GM12878 (cell line): ENCODE measurements around the gene EXOC4. TPM values are rescaled to one million over a fixed set of nuclear protein-coding genes. Genes with fewer than 3 reads are reported as not detected.

Source experiments
- ATF3 ChIP-seq: IDR thresholded peaks from 2 replicates; pipeline ENCODE4 v1.6.1; 2011; ENCODE audit warnings: low read depth, mild to moderate bottlenecking, low read length, moderate library complexity, borderline replicate concordance; ENCODE audit errors: extremely low read depth
- EGR1 ChIP-seq, 2 experiments: IDR thresholded peaks; 1 replicate in 1 of 2; 2 replicates in 1 of 2; pipeline ENCODE4 v1.6.1; 2011 to 2012; ENCODE audit warnings: low read depth in 2 of 2, low read length in 2 of 2, borderline replicate concordance in 1 of 2, mild to moderate bottlenecking in 1 of 2, moderate library complexity in 1 of 2
- EZH2 ChIP-seq: IDR thresholded peaks from 2 replicates; pipeline ENCODE4 v1.6.1; 2012; ENCODE audit warnings: low read depth, mild to moderate bottlenecking, control low read depth, inconsistent platforms, low read length, borderline replicate concordance; ENCODE audit not compliant: control insufficient read depth
- NR2C2 ChIP-seq: IDR thresholded peaks from 2 replicates; pipeline ENCODE4 v1.6.1; 2011; ENCODE audit warnings: borderline replicate concordance, low read depth; ENCODE audit not compliant: control insufficient read depth, insufficient read length
- RELA ChIP-seq: fragments of 450-650 bp; IDR thresholded peaks from 2 replicates; pipeline ENCODE4 v1.8.0; 2014; ENCODE audit warnings: borderline replicate concordance; ENCODE audit not compliant: partially characterized antibody
- RFX5 ChIP-seq: IDR thresholded peaks from 2 replicates; pipeline ENCODE4 v1.6.1; 2011; ENCODE audit warnings: low read depth, low read length, improper control_type of control experiment
- SREBF2 ChIP-seq: IDR thresholded peaks from 2 replicates; pipeline ENCODE4 v1.6.1; 2012; ENCODE audit warnings: mild to moderate bottlenecking, low read length
- TCF7 ChIP-seq: IDR thresholded peaks from 2 replicates; pipeline ENCODE4 v1.6.1; 2014; ENCODE audit warnings: antibody characterized with exemption, borderline replicate concordance
- ZNF217 ChIP-seq: fragments of 450-650 bp; IDR thresholded peaks from 2 replicates; pipeline ENCODE4 v1.6.1; 2017; ENCODE audit warnings: antibody characterized with exemption, mild to moderate bottlenecking
- polyA plus RNA-seq, 11 experiments: library from polyadenylated mRNA; depleted of rRNA in 4 of 11; unstranded in 6 of 11; stranded (reverse) in 5 of 11; fragments of >200 nt; fragmentation: Nextera tagmentation in 4 of 11; fragmentation: Illumina TruSeq in 1 of 11; extraction: Ambion mirVana in 4 of 11; extraction: Trizol in 1 of 11; gene quantifications; 1 replicate in 1 of 11; 2 replicates in 10 of 11; pipeline versions ENCODE4 v1.2.1 to v1.2.3, GENCODE V29; 2011 to 2016; ENCODE audit warnings: inconsistent platforms in 2 of 11, missing spikeins in 2 of 11, low read depth in 1 of 11
- total RNA-seq, 4 experiments: library from RNA; depleted of rRNA in 3 of 4; stranded (reverse); fragments of >200 nt in 3 of 4; fragmentation: Illumina TruSeq in 1 of 4; extraction: Trizol in 1 of 4; gene quantifications; 2 replicates each; pipeline versions ENCODE4 v1.2.1 to v1.2.3, GENCODE V29; 2013 to 2021
- TF ChIP-seq, protein P1 (sequence below): fragments of 450-650 bp; IDR thresholded peaks from 2 replicates; pipeline ENCODE4 v1.6.1; 2017; ENCODE audit warnings: mild to moderate bottlenecking, low read depth, inconsistent platforms; ENCODE audit not compliant: poor library complexity, severe bottlenecking
- TF ChIP-seq, protein P2 (sequence below): fragments of 450-650 bp; IDR thresholded peaks from 2 replicates; pipeline ENCODE4 v1.6.1; 2018; ENCODE audit warnings: mild to moderate bottlenecking, low read depth, moderate library complexity; ENCODE audit not compliant: partially characterized antibody

The EXOC4 gene
- total and polyA plus RNA-seq, 10 of the 15 experiments (the other 5 are each of a cell fraction or from before 2014, with no cell fraction given) = 13.2 to 44.5 (median 29.6) TPM

DNA sequence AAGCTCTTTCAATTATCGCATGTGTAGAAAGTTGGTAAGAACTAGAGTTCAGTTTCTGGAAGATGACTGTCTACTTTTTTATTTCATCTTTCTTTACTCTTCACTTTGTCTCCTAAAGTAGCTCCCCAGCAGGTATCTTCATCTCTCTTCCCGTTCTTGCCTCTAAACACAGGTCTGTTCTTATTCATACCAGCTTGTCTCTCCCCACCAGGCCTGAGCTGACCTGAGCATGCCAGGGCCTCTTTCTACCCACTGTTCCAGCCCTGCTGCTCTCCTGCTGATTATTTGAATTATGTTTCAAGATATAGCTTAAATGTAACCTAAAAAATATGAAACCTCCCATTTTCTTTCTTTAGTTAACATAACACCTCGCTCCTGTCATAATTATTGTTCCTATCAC lies 488.2 kb downstream of the EXOC4 start (continued):
- TF ChIP-seq ATF3 = no peak
- TF ChIP-seq, protein P1, sequence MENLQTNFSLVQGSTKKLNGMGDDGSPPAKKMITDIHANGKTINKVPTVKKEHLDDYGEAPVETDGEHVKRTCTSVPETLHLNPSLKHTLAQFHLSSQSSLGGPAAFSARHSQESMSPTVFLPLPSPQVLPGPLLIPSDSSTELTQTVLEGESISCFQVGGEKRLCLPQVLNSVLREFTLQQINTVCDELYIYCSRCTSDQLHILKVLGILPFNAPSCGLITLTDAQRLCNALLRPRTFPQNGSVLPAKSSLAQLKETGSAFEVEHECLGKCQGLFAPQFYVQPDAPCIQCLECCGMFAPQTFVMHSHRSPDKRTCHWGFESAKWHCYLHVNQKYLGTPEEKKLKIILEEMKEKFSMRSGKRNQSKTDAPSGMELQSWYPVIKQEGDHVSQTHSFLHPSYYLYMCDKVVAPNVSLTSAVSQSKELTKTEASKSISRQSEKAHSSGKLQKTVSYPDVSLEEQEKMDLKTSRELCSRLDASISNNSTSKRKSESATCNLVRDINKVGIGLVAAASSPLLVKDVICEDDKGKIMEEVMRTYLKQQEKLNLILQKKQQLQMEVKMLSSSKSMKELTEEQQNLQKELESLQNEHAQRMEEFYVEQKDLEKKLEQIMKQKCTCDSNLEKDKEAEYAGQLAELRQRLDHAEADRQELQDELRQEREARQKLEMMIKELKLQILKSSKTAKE = no peak
- TF ChIP-seq EZH2 = no peak
- no peak for TF ChIP-seq SREBF2
- no peak for TF ChIP-seq EGR1 (IDR thresholded peaks at IDR 0.05; ENCODE audit: borderline replicate concordance in 1 of 2, low read depth in 2 of 2, low read length in 2 of 2)
- TF ChIP-seq NR2C2 = no peak
- TF ChIP-seq TCF7 = no peak
- TF ChIP-seq, protein P2, sequence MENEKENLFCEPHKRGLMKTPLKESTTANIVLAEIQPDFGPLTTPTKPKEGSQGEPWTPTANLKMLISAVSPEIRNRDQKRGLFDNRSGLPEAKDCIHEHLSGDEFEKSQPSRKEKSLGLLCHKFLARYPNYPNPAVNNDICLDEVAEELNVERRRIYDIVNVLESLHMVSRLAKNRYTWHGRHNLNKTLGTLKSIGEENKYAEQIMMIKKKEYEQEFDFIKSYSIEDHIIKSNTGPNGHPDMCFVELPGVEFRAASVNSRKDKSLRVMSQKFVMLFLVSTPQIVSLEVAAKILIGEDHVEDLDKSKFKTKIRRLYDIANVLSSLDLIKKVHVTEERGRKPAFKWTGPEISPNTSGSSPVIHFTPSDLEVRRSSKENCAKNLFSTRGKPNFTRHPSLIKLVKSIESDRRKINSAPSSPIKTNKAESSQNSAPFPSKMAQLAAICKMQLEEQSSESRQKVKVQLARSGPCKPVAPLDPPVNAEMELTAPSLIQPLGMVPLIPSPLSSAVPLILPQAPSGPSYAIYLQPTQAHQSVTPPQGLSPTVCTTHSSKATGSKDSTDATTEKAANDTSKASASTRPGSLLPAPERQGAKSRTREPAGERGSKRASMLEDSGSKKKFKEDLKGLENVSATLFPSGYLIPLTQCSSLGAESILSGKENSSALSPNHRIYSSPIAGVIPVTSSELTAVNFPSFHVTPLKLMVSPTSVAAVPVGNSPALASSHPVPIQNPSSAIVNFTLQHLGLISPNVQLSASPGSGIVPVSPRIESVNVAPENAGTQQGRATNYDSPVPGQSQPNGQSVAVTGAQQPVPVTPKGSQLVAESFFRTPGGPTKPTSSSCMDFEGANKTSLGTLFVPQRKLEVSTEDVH = no peak
- TF ChIP-seq RELA = no peak
- TF ChIP-seq RFX5 = no peak
- no peak for TF ChIP-seq ZNF217
- TF ChIP-seq, all 136 proteins: peak for 0
